OCI-M1 (cell line): ENCODE results near the gene INTS2.
"Not testable (repeated sequence)": the region's sequence is repeated elsewhere in the genome, so short reads cannot be mapped to it uniquely, and the experiment has no call there.

Experiments
- DNase-seq: peaks from one replicate; lab custom pipeline; 2025; lab: John Stamatoyannopoulos, UW

INTS2 gene

DNA sequence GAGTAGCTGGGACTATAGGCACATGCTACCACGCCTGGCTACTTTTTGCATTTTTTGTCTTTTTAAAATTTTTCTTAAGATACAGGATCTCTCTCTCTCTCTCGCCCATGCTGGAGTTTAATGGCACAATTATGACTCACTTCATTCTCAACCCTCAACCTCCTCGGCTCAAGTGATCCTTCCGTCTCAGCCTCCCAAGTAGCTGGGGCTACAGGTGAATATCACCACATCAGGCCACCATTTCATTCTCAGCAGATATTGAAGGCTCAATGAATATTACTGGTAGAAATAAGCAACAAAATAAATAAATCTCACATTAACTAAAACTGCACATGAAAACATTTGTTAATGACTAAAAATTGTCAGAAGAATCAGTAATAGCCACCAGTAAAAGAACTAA is 106.1 kb downstream of the INTS2 start:
- DNase-seq = no peak

DNA sequence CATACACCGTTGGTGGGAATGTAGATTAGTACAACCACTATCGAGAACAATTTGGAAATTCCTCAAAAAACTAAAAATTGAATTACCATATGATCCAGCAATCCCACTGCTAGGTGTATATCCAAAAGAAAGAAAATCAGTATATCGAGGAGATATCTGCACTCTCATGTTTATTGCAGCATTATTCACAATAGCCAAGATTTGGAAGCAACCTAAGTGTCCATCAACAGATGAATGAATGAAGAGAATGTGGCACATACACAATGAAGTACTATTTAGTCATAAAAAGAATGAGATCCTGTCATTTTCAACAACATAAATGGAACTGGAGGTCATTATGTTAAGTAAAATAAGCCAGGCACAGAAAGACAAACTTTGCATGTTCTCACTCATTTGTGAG is 108.5 kb downstream of the INTS2 start:
- not testable (repeated sequence) for DNase-seq

DNA sequence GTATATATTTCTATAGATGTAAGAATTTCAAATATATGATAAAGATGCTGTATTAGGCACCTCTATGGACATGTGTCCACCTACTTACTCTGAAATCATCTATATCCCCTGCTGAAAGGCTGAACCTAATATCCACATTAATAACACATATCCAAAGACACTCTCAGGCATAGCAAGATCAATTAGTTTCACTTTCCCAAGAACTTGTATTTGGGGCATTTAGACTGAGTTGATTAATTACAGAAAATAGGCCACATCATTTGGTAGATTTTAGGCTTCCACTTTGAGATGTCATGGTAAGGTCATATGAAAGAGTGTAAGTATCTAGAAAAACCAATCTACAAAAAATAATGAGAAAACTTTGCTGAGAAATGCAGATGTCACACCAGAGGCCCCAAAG is 109.6 kb downstream of the INTS2 start:
- no peak for DNase-seq

DNA sequence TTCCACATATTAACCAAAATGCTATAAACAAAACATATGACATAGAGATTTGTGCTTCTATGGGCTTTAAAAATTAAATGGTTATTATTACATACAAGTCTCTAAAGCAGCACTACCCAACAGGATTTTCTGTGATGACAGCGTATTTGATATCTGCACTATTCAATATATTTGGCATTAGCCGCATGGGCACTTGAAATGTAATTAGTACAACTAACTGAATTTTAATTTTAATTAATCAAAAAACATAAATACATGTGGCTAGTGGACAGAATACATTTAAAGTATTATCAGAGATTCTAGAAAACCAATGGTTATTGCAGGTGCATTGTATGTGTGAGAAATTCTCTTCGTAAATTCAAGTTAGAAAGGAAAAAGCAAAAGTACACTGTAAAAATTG is 110.3 kb downstream of the INTS2 start:
- DNase-seq = no peak

DNA sequence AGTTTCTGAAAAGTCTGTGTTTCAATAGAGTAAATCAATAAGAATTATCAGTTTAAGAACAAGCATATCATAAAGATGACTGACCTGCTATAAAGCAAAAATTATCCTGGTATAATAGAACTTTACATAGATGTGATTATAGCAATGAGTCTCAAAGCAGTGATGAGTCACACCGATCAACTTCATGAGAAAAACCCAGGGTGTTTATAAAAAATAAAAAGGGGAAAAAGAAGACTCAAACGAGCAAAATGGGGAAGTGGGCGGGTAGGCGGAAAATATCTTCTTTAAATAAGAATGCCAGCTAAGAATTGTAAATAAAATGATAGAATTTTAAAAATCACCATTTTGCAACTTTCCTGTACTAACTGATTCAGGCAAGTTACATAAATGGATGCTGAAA is 111.2 kb downstream of the INTS2 start:
- DNase-seq = peak; percentile 71

DNA sequence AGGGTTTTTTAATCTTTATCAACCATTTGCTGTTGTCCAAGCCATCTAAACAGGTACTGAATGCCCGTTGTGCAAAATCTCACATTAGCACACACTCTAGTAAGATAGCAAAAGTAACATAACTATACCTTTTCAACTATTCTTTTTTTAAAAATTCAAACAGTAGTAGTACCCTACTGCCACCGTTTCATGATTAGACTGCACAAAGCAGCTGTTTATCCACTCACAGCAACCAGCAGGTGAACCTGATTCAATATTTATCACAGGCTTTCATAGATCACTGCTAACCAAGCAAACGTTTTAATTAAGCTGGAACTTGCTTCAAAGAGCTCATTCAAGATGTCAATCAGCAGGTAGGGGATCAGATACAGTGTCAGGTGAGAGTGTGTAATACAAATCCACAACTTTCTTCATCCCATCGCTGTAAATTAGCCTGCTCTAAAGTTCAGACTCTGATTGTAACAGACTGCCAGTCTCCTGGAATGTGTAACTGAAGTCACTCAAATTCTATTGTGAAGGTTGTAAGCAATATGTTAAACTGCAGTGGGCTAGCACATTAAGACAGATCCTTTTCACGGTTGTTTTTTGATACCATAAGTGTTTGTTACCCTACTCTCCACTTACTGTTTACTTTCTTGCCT is 111.8 kb downstream of the INTS2 start:
- DNase-seq = no peak
